Measurements from ENCODE around the gene ACTN4.

The ACTN4 gene

DNA sequence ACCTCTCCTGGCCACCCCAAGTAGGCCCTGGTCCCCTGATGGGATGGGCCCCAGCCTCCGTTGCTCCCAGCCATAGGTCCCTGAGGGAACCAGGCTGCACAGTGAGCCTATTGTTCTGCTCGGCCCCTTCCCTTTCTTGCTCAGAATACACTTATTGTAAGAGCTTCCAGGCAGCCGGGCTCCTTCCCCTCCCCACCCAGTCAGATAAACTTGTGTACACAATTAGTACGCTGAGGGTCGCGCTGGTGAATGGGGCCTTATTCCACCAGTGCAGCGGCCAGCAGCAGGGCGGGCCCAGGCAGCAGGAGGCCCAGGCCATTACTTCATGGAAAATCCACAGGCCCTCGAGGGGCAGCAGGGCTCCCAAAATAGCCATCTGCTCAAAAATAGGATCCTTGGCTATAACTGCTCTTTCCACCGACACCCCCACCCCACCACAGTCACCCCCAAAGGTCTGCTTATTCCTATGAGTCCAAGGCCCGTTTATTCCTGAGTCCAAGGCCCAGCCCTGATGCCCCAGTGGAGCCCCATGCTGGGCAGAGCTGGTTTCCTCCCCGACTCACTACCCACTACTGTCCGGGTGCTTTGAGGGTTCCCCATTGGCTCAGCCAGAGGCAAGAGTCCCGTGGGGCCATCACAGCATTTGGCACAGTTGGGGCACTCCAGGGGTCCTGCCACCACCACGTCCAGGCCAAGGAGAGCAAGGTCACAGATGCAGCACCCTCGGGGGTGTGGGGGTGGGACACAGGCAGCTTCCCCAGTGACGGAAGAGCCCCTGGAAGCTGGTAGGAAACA, 74.7 kb downstream of the ACTN4 start:
- in situ Hi-C loops (cut with HindIII; ENCODE audit: low sequenced_read_pairs), result no loop called here

GRCh38 chr19:38722947-38723605, 75.6 kb downstream of the ACTN4 start:
- in situ Hi-C loops (cut with HindIII; ENCODE audit: low sequenced_read_pairs), result no loop called here

DNA sequence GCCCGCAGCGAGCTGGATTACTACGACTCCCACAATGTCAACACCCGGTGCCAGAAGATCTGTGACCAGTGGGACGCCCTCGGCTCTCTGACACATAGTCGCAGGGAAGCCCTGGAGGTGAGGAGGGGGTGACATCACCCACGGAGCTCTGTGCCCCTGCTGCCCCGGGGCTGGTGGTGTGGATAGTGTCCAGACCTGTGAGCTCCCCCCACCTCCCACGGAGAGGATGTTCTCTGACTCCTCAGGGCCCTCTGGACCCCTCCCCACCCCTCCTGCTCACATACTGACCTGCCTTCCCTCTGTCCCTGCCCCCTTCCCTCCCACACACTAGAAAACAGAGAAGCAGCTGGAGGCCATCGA, 76.1 kb downstream of the ACTN4 start:
- in situ Hi-C loops (cut with HindIII; ENCODE audit: low sequenced_read_pairs), result no loop called here

DNA sequence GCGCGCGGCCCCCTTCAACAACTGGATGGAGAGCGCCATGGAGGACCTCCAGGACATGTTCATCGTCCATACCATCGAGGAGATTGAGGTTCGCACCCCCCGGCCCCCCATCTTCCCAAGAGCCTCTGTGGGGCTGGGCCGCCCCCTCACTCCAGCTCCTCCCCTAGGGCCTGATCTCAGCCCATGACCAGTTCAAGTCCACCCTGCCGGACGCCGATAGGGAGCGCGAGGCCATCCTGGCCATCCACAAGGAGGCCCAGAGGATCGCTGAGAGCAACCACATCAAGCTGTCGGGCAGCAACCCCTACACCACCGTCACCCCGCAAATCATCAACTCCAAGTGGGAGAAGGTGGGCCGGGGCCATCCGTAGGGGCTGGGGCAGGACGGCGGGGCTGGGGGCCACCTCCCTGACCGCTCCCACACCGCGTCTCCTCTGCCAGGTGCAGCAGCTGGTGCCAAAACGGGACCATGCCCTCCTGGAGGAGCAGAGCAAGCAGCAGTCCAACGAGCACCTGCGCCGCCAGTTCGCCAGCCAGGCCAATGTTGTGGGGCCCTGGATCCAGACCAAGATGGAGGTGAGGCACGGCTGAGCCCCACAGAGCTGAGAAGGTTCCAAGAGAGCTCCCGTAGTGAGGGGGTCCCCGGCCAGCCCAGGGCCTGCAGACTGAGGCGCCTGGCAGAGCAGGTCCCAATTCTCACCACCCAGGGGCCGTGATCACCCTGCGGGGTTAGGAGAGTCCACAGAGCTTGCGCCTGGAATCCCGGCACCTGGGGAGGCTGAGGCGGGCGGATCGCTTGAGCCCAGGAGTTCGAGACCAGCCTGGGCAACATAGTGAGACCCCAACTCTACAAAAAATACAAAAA, 76.8 kb downstream of the ACTN4 start:
- in situ Hi-C loops (cut with HindIII; ENCODE audit: low sequenced_read_pairs), result no loop called here

DNA sequence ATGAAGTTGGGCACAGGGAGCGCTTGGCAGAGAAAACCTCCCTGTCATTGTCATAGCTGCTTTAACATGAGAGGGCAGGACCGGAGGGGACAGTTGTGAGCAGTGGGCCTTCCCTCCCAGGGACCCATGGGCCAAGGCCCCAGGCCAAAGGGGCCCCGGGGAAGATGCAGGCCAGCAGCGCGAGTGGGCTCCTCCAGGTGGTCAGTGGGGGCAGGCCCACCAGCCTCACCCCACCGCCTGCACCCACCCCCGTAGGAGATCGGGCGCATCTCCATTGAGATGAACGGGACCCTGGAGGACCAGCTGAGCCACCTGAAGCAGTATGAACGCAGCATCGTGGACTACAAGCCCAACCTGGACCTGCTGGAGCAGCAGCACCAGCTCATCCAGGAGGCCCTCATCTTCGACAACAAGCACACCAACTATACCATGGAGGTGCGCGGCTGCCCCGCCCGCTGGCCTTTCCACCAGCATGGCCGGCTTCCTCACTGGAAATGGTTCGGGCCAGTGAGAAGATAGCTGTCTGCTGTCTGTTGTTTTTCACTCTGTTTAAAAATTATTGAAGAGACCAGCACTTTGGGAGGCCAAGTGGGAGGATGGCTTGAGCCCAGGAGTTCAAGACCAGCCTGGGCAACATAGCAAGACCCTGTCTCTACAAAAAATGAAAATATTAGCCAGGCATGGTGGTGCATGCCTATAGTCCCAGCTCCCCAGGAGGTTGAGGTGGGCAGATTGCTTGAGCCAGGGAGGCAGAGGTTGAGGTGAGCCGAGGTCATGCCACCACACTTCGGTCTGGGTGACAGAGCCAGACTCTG, 78.2 kb downstream of the ACTN4 start:
- in situ Hi-C loops (cut with HindIII; ENCODE audit: low sequenced_read_pairs), result no loop called here

GRCh38 chr19:38726284-38726673, 78.8 kb downstream of the ACTN4 start:
- in situ Hi-C loops (cut with HindIII; ENCODE audit: low sequenced_read_pairs), result no loop called here

GRCh38 chr19:38726761-38727301, 79.4 kb downstream of the ACTN4 start:
- in situ Hi-C loops (cut with HindIII; ENCODE audit: low sequenced_read_pairs), result no loop called here

DNA sequence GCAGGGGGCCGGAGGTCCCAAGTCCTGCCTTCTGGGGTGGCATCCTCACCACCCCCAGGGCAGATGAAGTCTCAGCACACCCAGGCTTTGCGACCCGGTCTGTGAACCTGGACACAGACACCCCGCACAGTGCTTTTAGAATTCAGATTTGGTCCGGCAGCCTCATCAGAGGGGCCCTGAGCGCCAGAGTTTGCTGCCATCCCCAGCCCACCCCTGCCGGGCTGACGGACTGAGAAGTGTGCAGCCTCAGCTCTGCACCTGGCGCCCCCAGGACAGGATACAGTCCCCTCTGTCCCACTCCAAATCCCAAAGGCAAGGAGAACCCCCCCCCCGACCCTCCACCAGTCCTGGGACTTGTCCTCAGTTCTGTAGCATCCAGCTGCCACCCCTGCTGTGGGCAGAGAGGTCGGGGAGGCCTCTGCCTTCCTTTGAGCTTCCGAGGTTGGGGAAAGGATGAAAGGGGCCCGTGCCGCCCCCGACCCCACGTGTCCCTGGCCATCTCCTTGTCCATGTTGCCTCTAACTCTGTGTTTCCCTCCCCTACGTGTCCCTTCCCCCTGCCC, 79.9 kb downstream of the ACTN4 start:
- in situ Hi-C loops (cut with HindIII; ENCODE audit: low sequenced_read_pairs), result no loop called here

- in situ Hi-C loops (cut with HindIII; ENCODE audit: low sequenced_read_pairs), result no loop called here
These were observed 80.6 kb downstream of the ACTN4 start for GRCh38 chr19:38727868-38728660.

- in situ Hi-C loops (cut with HindIII; ENCODE audit: low sequenced_read_pairs), result no loop called here
These were observed 81.5 kb downstream of the ACTN4 start for GRCh38 chr19:38728752-38729541.

DNA sequence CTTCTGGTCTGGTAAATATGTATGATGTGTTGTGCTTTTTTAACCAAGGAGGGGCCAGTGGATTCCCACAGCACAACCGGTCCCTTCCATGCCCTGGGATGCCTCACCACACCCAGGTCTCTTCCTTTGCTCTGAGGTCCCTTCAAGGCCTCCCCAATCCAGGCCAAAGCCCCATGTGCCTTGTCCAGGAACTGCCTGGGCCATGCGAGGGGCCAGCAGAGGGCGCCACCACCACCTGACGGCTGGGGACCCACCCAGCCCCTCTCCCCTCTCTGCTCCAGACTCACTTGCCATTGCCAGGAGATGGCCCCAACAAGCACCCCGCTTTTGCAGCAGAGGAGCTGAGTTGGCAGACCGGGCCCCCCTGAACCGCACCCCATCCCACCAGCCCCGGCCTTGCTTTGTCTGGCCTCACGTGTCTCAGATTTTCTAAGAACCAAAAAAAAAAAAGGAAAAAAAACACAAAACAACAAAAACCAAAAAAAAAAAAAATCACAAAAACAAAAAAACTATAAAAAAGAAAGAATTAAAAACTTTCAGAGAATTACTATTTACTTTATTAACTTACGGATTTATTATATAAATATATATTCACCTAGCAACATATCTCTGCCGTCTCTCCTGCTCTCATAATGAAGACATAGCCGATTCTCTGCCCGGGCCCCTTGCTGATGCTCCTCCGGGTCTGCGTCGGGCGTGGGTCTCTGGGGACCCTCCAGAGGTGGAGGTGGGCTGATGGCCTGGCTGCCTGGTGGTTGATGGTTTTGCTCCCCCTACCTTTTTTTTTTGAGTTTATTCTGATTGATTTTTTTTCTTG, 82.4 kb downstream of the ACTN4 start:
- in situ Hi-C loops (cut with HindIII; ENCODE audit: low sequenced_read_pairs), result no loop called here

- in situ Hi-C loops (cut with HindIII; ENCODE audit: low sequenced_read_pairs), result no loop called here
These were observed 83.0 kb downstream of the ACTN4 start for GRCh38 chr19:38730470-38730730.

DNA sequence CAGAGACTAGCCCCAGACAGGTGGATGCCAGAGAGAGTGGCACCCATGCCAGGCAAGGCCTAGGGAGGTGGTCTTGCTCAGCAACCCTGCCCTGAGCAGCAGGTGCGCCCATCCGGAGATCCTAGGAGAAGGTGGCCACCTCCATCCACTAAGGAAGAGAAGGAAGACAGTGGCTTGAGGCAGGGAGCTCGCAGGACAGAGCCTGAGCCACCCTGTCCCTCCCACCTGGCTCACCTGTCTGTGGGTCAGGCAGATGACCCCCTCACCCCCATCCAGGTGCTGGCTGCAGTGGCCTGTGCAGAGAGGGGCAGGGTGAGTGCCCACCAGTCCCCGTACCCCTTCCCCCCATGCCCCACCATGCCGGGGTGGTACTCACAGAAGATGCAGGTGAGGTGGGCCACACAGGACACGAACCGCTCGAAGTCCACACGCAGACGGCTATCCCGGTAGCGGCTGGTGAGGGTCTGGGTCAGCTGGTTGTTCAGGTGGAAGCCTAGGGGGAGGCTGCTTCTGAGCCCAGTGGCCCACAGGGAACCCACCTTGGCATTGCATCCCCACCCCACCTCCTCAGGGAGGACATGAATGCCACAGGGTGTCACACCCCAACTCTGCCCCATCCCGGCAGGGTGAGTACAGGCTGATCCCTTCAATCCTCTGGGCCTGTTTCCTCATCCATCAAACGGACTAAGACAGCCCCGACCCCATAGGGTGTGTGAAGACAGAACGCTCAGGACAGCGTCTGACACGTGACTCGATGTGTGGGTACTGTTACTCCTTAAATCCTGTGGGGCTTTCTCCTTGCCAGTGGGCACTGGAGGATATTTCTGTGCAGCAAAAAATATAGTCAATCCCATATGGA, 83.5 kb downstream of the ACTN4 start:
- in situ Hi-C loops (cut with HindIII; ENCODE audit: low sequenced_read_pairs), result no loop called here

- in situ Hi-C loops (cut with HindIII; ENCODE audit: low sequenced_read_pairs), result no loop called here
These were observed 84.3 kb downstream of the ACTN4 start for GRCh38 chr19:38731654-38732301.

GRCh38 chr19:38733241-38733492, 85.7 kb downstream of the ACTN4 start:
- in situ Hi-C loops (cut with HindIII; ENCODE audit: low sequenced_read_pairs), result no loop called here

DNA sequence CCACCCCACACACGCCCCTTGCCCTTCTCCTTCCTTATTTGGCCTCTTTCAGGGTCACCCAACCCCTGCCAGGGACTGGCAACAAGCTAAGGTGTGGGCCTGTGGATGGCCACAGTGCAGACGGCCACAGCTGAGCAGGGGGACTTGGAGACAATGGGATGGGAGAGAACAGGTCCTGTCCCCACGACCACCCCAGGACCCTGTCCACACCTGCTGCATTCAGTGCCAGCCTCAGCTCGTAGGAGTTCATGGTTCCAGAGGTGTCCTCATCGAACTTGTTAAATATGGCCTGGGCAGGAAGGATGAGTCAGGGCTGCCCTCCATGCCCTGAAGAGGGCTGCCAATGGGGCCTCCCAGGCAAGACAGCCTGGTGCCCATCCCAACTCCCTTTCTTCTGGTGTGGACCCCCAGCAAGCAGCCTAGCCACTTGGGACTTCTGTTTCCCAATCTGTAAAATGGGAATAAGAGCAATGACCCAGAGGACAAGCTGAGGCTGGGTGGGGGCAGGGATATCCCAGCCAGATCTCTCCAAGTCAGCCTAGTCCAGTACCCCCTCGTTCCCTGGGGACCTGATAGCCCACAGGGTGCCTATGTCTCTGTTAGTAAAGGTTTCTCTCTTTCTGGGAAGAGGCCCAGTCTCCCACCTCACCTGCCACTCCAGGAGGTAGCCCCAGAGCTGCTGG, 86.2 kb downstream of the ACTN4 start:
- in situ Hi-C loops (cut with HindIII; ENCODE audit: low sequenced_read_pairs), result no loop called here

DNA sequence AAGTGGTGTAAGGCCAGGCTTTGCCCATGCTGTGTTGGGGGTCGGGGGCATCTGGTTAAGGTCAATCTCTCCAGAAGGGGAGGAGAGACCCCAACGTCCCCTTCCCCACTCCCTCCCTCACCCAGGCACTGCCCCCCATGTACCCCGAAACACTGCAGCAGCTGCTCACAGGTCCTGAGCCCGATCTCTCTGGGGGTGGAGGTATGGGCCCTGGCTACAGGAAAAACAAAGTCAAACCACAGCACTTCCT, 86.7 kb downstream of the ACTN4 start:
- in situ Hi-C loops (cut with HindIII; ENCODE audit: low sequenced_read_pairs), result no loop called here

Measured in DLD1 (cell line).